Adrenal gland (tissue), 12 donors: ENCODE data around the gene SAMD4A. TPM values are rescaled to one million over a fixed set of nuclear protein-coding genes. Genes with fewer than 3 reads are reported as not detected.

Experiments used
- DNase-seq, 7 donors: peaks; one replicate each; pipeline ENCODE4 v3.0.0-alpha.2; 2019 to 2020
- H3K27ac ChIP-seq, 5 donors: fragments of 200-600 bp; sonication (generic) in 4 of 5; 1 replicate in 3 of 5; 2 replicates in 2 of 5; pipeline versions ENCODE4 v1.5.1 to v1.8.0; 2016 to 2020; ENCODE audit warnings: mild to moderate bottlenecking in 1 of 5
- H3K27me3 ChIP-seq: fragments of 200-600 bp; 2 replicates; pipeline ENCODE4 v1.8.0; 2021
- H3K36me3 ChIP-seq, 2 donors: fragments of 200-600 bp; replicated peaks in 1 of 2; 1 replicate in 1 of 2; 2 replicates in 1 of 2; pipeline versions ENCODE4 v1.5.1 to v1.8.0; 2018 to 2022
- H3K4me1 ChIP-seq, 2 donors: fragments of 200-600 bp; replicated peaks in 1 of 2; 1 replicate in 1 of 2; 2 replicates in 1 of 2; pipeline versions ENCODE4 v1.5.1 to v1.8.0; 2018 to 2021
- H3K4me3 ChIP-seq, 4 donors: fragments of 200-600 bp; sonication (generic) in 3 of 4; one replicate each; pipeline ENCODE4 v1.5.1; 2016 to 2018
- H3K9me3 ChIP-seq, 3 donors: fragments of 200-600 bp; sonication (generic) in 1 of 3; replicated peaks in 1 of 3; 1 replicate in 2 of 3; 2 replicates in 1 of 3; pipeline versions ENCODE4 v1.5.1 to v1.8.0; 2016 to 2021
- POLR2A ChIP-seq, 2 donors: fragments of 450-650 bp; IDR thresholded peaks; one replicate each; pipeline ENCODE4 v1.6.1; 2017; ENCODE audit warnings: antibody characterized with exemption in 2 of 2, mild to moderate bottlenecking in 2 of 2, moderate library complexity in 1 of 2
- WGBS, 4 donors: extraction: QIAGEN DNeasy Blood & Tissue Kit in 2 of 4; methylation state at CpG; one replicate each; pipeline versions ENCODE4 v1.1.5 to v1.1.7; 2013 to 2017; 5-methylcytosine and 5-hydroxymethylcytosine counted together
- intact Hi-C, 2 donors: fragments of 100-400 bp; cut with DNase I; formaldehyde crosslinking; loops; one replicate each; pipeline versions ENCODE4 v1.14.1 to v1.15.0; 2022 to 2023
- polyA plus RNA-seq, 3 donors: library from polyadenylated mRNA; stranded (reverse); fragments of 200-250 nt in 2 of 3; fragments of 350-450 nt in 1 of 3; fragmentation: Illumina TruSeq in 1 of 3; extraction: RNeasy Lipid Tissue Mini Kit (QIAGEN cat#74804) in 1 of 3; gene quantifications; one replicate each; pipeline ENCODE4 v1.2.3, GENCODE V29; 2013 to 2014
- total RNA-seq, 9 donors: library from RNA; depleted of rRNA in 4 of 9; stranded (reverse); fragments of >200 nt in 4 of 9; fragments of 120-200 nt in 1 of 9; fragmentation: NEBNext Ultra II Directional in 1 of 9; extraction: Animal tissue kit (Norgen Biotek cat#: 25700) in 1 of 9; gene quantifications; one replicate each; pipeline versions ENCODE4 v1.1.0 to v1.2.4, GENCODE V29; 2013 to 2023
- TF ChIP-seq, protein P1 (sequence below), 6 experiments: fragments of 450-650 bp in 4 of 6; fragments of 200-600 bp in 2 of 6; sonication (generic) in 1 of 6; IDR thresholded peaks; 1 replicate in 5 of 6; 2 replicates in 1 of 6; pipeline versions ENCODE4 v1.5.1 to v1.8.0; 2016 to 2021; ENCODE audit warnings: antibody characterized with exemption in 6 of 6, mild to moderate bottlenecking in 2 of 6, moderate library complexity in 1 of 6
- donor health status: healthy with polysubstance abuse.
- donor health status: Bipolar disorder and iron deficiency.
- donor health status: DM: yes; HTN: yes; CAD: no.
- donor health status: DM: no; HTN: no; CAD: no.
- donor health status: DM: no; HTN: no; CAD: no.
- donor health status: DM: yes; HTN: yes; CAD: no.

The SAMD4A gene
- total and polyA plus RNA-seq, 12 donors: 2.2 to 13.2 (median 8.3) TPM

- Histone ChIP-seq H3K36me3 (no peaks in the 10 kb centered on the region), H3K4me1 (peaks cover 0 to 14% of the 10 kb centered on the region in 2 donors), H3K27me3 (no peaks in the 10 kb centered on the region), H3K9me3 (no peaks in the 10 kb centered on the region), H3K27ac (no peak overlapping the region), H3K4me3 (no peak overlapping the region)
- TF ChIP-seq POLR2A (IDR thresholded peaks at IDR 0.05): no peak
- TF ChIP-seq, protein P1, sequence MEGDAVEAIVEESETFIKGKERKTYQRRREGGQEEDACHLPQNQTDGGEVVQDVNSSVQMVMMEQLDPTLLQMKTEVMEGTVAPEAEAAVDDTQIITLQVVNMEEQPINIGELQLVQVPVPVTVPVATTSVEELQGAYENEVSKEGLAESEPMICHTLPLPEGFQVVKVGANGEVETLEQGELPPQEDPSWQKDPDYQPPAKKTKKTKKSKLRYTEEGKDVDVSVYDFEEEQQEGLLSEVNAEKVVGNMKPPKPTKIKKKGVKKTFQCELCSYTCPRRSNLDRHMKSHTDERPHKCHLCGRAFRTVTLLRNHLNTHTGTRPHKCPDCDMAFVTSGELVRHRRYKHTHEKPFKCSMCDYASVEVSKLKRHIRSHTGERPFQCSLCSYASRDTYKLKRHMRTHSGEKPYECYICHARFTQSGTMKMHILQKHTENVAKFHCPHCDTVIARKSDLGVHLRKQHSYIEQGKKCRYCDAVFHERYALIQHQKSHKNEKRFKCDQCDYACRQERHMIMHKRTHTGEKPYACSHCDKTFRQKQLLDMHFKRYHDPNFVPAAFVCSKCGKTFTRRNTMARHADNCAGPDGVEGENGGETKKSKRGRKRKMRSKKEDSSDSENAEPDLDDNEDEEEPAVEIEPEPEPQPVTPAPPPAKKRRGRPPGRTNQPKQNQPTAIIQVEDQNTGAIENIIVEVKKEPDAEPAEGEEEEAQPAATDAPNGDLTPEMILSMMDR (IDR thresholded peaks at IDR 0.05): no peak
- no peak for DNase-seq
- WGBS, 4 donors: 77 to 84% (median 82%) methylated on average over 10 to 11 of the region's 11 CpGs
- intact Hi-C loops: no loop called here
Measured at GRCh38 chr14:54675236-54676128, 108.6 kb downstream of the SAMD4A start.

GRCh38 chr14:54676812-54677708, 110.1 kb downstream of the SAMD4A start:
- 29 to 45% (median 36%) methylated on average over 11 of the region's 11 CpGs for WGBS, 4 donors
- DNase-seq: peak; percentile 59 to 87 (median 76)

DNA sequence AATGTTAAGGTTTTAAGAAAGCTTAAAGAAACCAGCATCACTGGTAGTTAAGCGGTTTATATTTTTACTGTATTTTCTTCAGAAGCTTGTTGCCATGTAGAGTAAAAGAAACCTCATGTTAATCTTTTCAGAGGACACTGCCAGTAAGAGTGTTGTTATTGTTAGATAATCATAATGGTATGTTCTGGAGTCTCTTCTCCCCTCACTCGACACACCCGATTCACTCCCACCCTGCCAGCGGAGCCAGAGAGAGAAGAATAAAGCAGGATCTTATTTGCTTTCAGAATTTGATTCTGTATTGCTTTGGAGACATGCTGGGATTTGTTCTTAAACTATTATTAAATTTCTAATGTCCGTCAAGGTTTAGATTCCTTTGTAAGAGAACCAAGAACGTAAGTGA, 113.7 kb downstream of the SAMD4A start:
- no peak overlapping the region for H3K27ac ChIP-seq
- WGBS, 4 donors: 91 to 95% (median 92%) methylated on average over 6 of the region's 6 CpGs
- no peaks in the 10 kb centered on the region for H3K27me3 ChIP-seq
- DNase-seq: no peak
- H3K36me3 ChIP-seq: no peaks in the 10 kb centered on the region
- intact Hi-C loops: no loop called here
- H3K4me3 ChIP-seq: no peak overlapping the region
- TF ChIP-seq, protein P1 (IDR thresholded peaks at IDR 0.05): no peak
- TF ChIP-seq POLR2A (IDR thresholded peaks at IDR 0.05): no peak
- H3K9me3 ChIP-seq: no peaks in the 10 kb centered on the region
- peaks cover 10 to 34% of the 10 kb centered on the region in 2 donors for H3K4me1 ChIP-seq

More at GRCh38 chr14:54676812-54677708, 110.1 kb downstream of the SAMD4A start:
- intact Hi-C loops: no loop called here
- H3K4me3 ChIP-seq: peak overlapping the region in 1 of 4 donors; percentile 14
- no peaks in the 10 kb centered on the region for H3K9me3 ChIP-seq
- H3K27me3 ChIP-seq: no peaks in the 10 kb centered on the region
- H3K27ac ChIP-seq: peak overlapping the region; percentile 52 to 90 (median 67)
- peaks cover 0 to 21% of the 10 kb centered on the region in 2 donors for H3K4me1 ChIP-seq
- no peaks in the 10 kb centered on the region for H3K36me3 ChIP-seq
- peak in 1 of 2 donors; percentile 70 for TF ChIP-seq POLR2A (IDR thresholded peaks at IDR 0.05)
- TF ChIP-seq, protein P1 (IDR thresholded peaks at IDR 0.05): no peak

- no peak overlapping the region for H3K4me3 ChIP-seq
- H3K9me3 ChIP-seq: no peaks in the 10 kb centered on the region
- WGBS, 4 donors: 69 to 84% (median 74%) methylated on average over 4 of the region's 4 CpGs
- TF ChIP-seq, protein P1 (IDR thresholded peaks at IDR 0.05): no peak
- no peak for TF ChIP-seq POLR2A (IDR thresholded peaks at IDR 0.05)
- no peaks in the 10 kb centered on the region for H3K27me3 ChIP-seq
- intact Hi-C loops: no loop called here
- no peaks in the 10 kb centered on the region for H3K36me3 ChIP-seq
- H3K4me1 ChIP-seq: peaks cover 15 to 38% of the 10 kb centered on the region in 2 donors
- no peak overlapping the region for H3K27ac ChIP-seq
- no peak for DNase-seq
Measured at GRCh38 chr14:54681811-54682261, 114.9 kb downstream of the SAMD4A start.
